HepG2 (cell line): Measurements from ENCODE around the gene KRTAP10-6.

ENCODE experiments used
- CTCF ChIP-seq: sonication (generic); formaldehyde crosslinking; IDR thresholded peaks from 2 replicates; pipeline ENCODE4 v1.5.0; 2020; ENCODE audit warnings: mild to moderate bottlenecking, missing genetic modification reagents, moderate library complexity
- JUNB ChIP-seq: sonication (generic); formaldehyde crosslinking; IDR thresholded peaks from 2 replicates; pipeline ENCODE4 v1.8.0; 2022; ENCODE audit warnings: missing genetic modification reagents, mild to moderate bottlenecking, borderline replicate concordance
- RNF2 ChIP-seq: fragments of 450-650 bp; conservative IDR thresholded peaks from 2 replicates; pipeline ENCODE4 v1.6.1; 2016; ENCODE audit warnings: low read depth
- SMAD1 ChIP-seq: sonication (generic); formaldehyde crosslinking; IDR thresholded peaks from 2 replicates; pipeline ENCODE4 v1.4.0; 2020; ENCODE audit warnings: missing genetic modification reagents, low read depth, mild to moderate bottlenecking, borderline replicate concordance
- YY1 ChIP-seq: IDR thresholded peaks from 2 replicates; pipeline ENCODE4 v1.6.1; 2011; ENCODE audit warnings: low read length, low read depth, moderate library complexity, mild to moderate bottlenecking; ENCODE audit not compliant: insufficient read depth, insufficient replicate concordance
- ZNF75D ChIP-seq: sonication (generic); formaldehyde crosslinking; IDR thresholded peaks from 2 replicates; pipeline ENCODE4 v1.8.1; 2023; ENCODE audit warnings: missing genetic modification reagents, mild to moderate bottlenecking, borderline replicate concordance

GRCh38 chr21:44548381-44548780, 43.9 kb downstream of the KRTAP10-6 start:
- TF ChIP-seq YY1 (no peak), SMAD1 (no peak), ZNF75D (CRISPR knock-in tag) (no peak), RNF2 (no peak), JUNB (CRISPR knock-in tag) (no peak), CTCF (CRISPR knock-in tag) (no peak)
